Naive B cell (primary cell): ENCODE data around the gene PXMP4. TPM values are rescaled to one million over a fixed set of nuclear protein-coding genes. Genes with fewer than 3 reads are reported as not detected.
"Not testable (repeated sequence)": the region's sequence is repeated elsewhere in the genome, so short reads cannot be mapped to it uniquely, and the experiment has no call there.

Experiments used
- ATAC-seq, 2 donors: fragments of 150-1000 bp; cut with Tn5 transposase; 2 replicates each; pipeline ENCODE4 v1.10.0; 2021; ENCODE audit warnings: low read depth in 2 of 2, mild to moderate bottlenecking in 2 of 2, moderate library complexity in 2 of 2
- DNase-seq: peaks from one replicate; pipeline ENCODE4 v3.0.0; 2022
- H3K27ac Mint-ChIP-seq, 6 donors: one replicate each; pipeline ENCODE4 v1.8.0; 2020 to 2022; ENCODE audit warnings: mild to moderate bottlenecking in 6 of 6, mixed read lengths in 6 of 6, moderate library complexity in 5 of 6, inconsistent platforms in 2 of 6
- H3K27me3 Mint-ChIP-seq, 3 donors: one replicate each; pipeline ENCODE4 v1.8.0; 2021 to 2022; ENCODE audit warnings: mixed read lengths in 3 of 3, mild to moderate bottlenecking in 1 of 3
- H3K36me3 Mint-ChIP-seq, 2 donors: one replicate each; pipeline ENCODE4 v1.8.0; 2020 to 2022; ENCODE audit warnings: mixed read lengths in 2 of 2, inconsistent platforms in 1 of 2, mild to moderate bottlenecking in 1 of 2
- H3K4me1 Mint-ChIP-seq, 3 donors: one replicate each; pipeline ENCODE4 v1.8.0; 2020 to 2022; ENCODE audit warnings: mixed read lengths in 3 of 3, inconsistent platforms in 1 of 3, mild to moderate bottlenecking in 1 of 3, moderate library complexity in 1 of 3
- H3K4me3 Mint-ChIP-seq, 8 donors: one replicate each; pipeline ENCODE4 v1.8.0; 2020 to 2022; ENCODE audit warnings: mild to moderate bottlenecking in 8 of 8, mixed read lengths in 8 of 8, moderate library complexity in 8 of 8, inconsistent platforms in 2 of 8
- H3K9me3 Mint-ChIP-seq, 7 donors: one replicate each; pipeline ENCODE4 v1.8.0; 2020 to 2022; ENCODE audit warnings: mixed read lengths in 7 of 7, mild to moderate bottlenecking in 5 of 7, inconsistent platforms in 2 of 7, moderate library complexity in 1 of 7
- polyA plus RNA-seq, 6 donors: library from polyadenylated mRNA; unstranded; fragments of 300-500 nt; fragmentation: Illumina TruSeq; gene quantifications; one replicate each; pipeline ENCODE4 v1.2.3, GENCODE V29; 2021; ENCODE audit warnings: low read depth in 6 of 6

PXMP4 gene
- 10 to 100 TPM in 1 of 6 donors, 1 to 10 TPM in 4, not detected in 1; 7.0 to 10.6 (median 8.2) TPM for polyA plus RNA-seq

DNA sequence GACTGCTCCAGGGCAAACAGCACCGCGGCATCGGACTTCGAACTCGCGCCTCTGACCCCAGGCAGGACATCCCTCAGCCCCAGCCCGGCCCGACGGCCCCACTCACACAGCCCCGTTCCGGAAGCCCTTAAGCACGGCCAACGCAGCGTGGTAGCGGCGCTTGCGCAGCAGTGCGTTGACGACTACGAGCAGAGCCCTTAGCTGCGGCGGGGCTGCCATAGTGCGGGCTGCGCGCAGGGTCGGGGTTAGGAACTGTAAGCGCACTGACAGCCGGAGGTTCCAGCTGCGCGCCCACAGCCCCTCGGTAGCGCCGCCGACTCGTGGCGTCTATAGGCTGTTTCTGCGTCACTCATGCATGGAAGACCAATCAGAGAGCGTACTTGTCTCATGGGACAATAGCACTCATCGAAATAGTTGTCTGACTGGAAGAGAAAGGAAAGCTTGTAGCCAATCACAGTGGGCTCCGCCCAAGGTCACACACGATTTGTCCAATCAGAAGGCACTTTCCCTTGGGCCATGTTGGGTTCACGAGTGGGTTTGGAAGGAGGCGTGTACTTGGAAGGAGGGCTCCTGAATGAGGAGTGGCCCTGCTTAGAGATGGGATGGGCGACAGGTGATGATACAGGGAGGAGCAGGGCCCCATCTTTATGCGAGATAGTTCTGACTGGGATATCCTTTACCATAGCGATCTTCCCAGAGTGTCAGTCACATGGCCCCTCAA is at the start of gene PXMP4:
Gene PXMP4 (minus strand): TSS at position 322 of the 721 bp plus-strand sequence. CDS start 103 bp downstream, at position 219.
- peaks cover 19 to 25% (median 23%) of the 10 kb centered on the region in 3 donors for H3K4me1 Mint-ChIP-seq

DNA sequence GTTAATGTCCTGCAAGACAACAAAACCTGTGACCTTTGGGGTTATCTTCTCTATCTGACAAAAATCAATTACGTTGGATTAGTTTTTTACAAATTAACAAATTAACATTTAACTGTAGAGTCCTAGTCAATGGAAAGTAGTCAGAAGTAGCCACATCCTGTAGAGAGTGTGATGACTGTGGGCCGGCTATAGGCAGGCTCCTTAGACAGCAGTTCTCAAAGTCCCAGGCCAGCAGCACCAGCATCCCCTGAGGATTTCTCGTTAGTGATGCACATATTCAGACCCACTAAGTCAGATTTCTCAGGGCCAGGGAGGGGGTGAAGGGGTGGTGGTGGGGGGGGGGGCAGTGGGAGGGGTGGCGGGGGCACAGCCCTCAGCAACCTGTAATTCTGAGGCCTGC is 48.9 kb upstream of the PXMP4 start:
- Mint-ChIP-seq H3K4me1 (peaks cover 11 to 20% (median 13%) of the 10 kb centered on the region in 3 donors), H3K36me3 (peaks cover 0 to 7% of the 10 kb centered on the region in 2 donors), H3K27me3 (no peaks in the 10 kb centered on the region), H3K4me3 (no peak overlapping the region), H3K27ac (peak overlapping the region in 1 of 6 donors; percentile 60), H3K9me3 (no peaks in the 10 kb centered on the region)
- DNase-seq (no peak), ATAC-seq (no peak)

More for the DNA sequence above, at the start of gene PXMP4:
- H3K27ac Mint-ChIP-seq = peak within 1 kb of the TSS; percentile 75 to 98 (median 92)
- peaks cover 0 to 6% of the 10 kb centered on the region in 2 donors for H3K36me3 Mint-ChIP-seq
- peak; percentile 96 for ATAC-seq
- peaks cover 0 to 4% (median 0%) of the 10 kb centered on the region in 7 donors for H3K9me3 Mint-ChIP-seq
- DNase-seq = peak; percentile 85
- no peaks in the 10 kb centered on the region for H3K27me3 Mint-ChIP-seq
- peak within 1 kb of the TSS; percentile 77 to 99 (median 94) for H3K4me3 Mint-ChIP-seq

DNA sequence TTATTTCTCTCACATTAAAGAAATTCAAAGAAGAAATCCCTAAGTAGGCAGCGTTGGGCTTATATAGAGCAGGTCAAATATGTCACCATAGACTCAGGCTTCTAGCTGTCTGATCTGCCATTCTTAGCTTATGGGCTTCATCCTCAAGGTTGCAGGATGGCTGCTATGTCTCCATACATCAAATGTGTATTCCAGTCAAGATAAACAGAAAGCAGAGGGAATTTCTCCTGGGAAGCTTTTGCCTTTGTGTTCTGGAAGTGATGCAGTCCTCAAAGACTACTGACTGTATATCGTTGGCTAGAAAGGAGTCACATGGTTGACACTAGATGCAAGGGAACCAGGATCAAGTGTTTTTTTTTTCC is 47.6 kb upstream of the PXMP4 start:
- no peak for ATAC-seq
- H3K9me3 Mint-ChIP-seq = no peaks in the 10 kb centered on the region
- no peak overlapping the region for H3K4me3 Mint-ChIP-seq
- peaks cover 2 to 7% (median 6%) of the 10 kb centered on the region in 3 donors for H3K4me1 Mint-ChIP-seq
- peaks cover 0 to 7% of the 10 kb centered on the region in 2 donors for H3K36me3 Mint-ChIP-seq
- H3K27ac Mint-ChIP-seq = no peak overlapping the region
- no peak for DNase-seq
- H3K27me3 Mint-ChIP-seq = no peaks in the 10 kb centered on the region

- Mint-ChIP-seq H3K27ac (no peak overlapping the region), H3K9me3 (no peaks in the 10 kb centered on the region), H3K4me3 (no peak overlapping the region), H3K36me3 (peaks cover 0 to under 1% of the 10 kb centered on the region in 2 donors), H3K27me3 (no peaks in the 10 kb centered on the region), H3K4me1 (no peaks in the 10 kb centered on the region)
- DNase-seq (no peak), ATAC-seq (no peak)
These were observed 46.6 kb upstream of the PXMP4 start for GRCh38 chr20:33766686-33767085.

DNA sequence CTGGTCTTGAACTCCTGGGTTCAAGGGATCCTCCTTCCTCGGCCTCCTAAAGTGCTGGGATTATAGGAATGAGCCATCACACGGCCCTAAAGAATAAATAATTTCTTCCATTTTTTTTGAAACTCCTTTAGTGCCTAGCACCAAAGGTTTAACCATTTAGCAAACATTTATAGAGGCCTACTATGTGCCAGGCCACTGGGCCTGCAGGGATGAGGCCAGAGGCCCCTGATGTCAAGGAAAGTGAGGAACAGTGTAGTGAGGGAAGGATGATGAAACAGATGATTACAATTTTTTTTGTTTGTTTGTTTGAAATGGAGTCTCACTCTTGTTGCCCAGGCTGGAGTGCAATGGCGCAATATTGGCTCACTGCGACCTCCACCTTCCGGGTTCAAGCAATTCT is 45.5 kb upstream of the PXMP4 start:
- no peaks in the 10 kb centered on the region for H3K4me1 Mint-ChIP-seq
- H3K4me3 Mint-ChIP-seq = no peak overlapping the region
- DNase-seq (no peak), ATAC-seq (no peak)
- no peaks in the 10 kb centered on the region for H3K9me3 Mint-ChIP-seq
- no peaks in the 10 kb centered on the region for H3K36me3 Mint-ChIP-seq
- peak overlapping the region in 1 of 6 donors; percentile 32 for H3K27ac Mint-ChIP-seq
- no peaks in the 10 kb centered on the region for H3K27me3 Mint-ChIP-seq

- no peaks in the 10 kb centered on the region for H3K9me3 Mint-ChIP-seq
- no peak overlapping the region for H3K27ac Mint-ChIP-seq
These were observed 45.0 kb upstream of the PXMP4 start for GRCh38 chr20:33765099-33765498.

DNA sequence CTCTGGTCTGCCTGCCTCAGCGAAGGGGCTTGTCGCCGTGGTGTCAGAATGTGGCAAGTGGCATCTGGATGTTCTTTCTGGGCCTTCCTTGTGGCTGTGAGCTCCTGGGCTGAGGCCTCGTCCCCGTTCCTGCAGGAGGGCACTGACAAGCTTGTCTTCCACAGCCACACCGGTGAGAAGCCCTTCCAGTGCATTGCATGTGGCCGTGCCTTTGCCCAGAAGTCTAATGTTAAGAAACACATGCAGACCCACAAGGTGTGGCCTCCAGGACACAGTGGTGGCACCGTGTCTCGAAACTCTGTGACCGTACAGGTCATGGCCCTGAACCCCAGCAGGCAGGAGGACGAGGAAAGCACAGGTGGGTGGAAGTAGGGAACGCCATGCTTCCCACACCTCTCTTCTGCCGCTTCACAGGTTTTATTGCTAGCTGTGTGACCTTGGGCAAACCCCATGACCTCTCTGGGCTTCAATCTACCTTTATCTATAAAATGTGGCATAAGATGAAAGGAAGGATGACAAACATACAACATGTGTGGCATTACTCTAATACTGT is 41.7 kb upstream of the PXMP4 start:
- no peak overlapping the region for H3K27ac Mint-ChIP-seq
- no peak overlapping the region for H3K4me3 Mint-ChIP-seq
- DNase-seq (no peak), ATAC-seq (no peak)
- peaks cover 0 to 3% (median under 1%) of the 10 kb centered on the region in 3 donors for H3K4me1 Mint-ChIP-seq
- H3K9me3 Mint-ChIP-seq = peaks cover 0 to 6% (median 3%) of the 10 kb centered on the region in 7 donors
- H3K36me3 Mint-ChIP-seq = peaks cover 14 to 16% of the 10 kb centered on the region in 2 donors
- H3K27me3 Mint-ChIP-seq = no peaks in the 10 kb centered on the region

More at GRCh38 chr20:33765099-33765498, 45.0 kb upstream of the PXMP4 start:
- DNase-seq (no peak), ATAC-seq (no peak)
- H3K4me1 Mint-ChIP-seq = no peaks in the 10 kb centered on the region
- H3K4me3 Mint-ChIP-seq = no peak overlapping the region
- H3K36me3 Mint-ChIP-seq = no peaks in the 10 kb centered on the region
- no peaks in the 10 kb centered on the region for H3K27me3 Mint-ChIP-seq

- Mint-ChIP-seq H3K4me1 (peaks cover 4 to 21% (median 14%) of the 10 kb centered on the region in 3 donors), H3K36me3 (peaks cover 14 to 20% of the 10 kb centered on the region in 2 donors), H3K27ac (no peak overlapping the region), H3K4me3 (peak overlapping the region in 1 of 8 donors; percentile 33), H3K27me3 (no peaks in the 10 kb centered on the region), H3K9me3 (peaks cover 0 to 6% (median 3%) of the 10 kb centered on the region in 7 donors)
- no peak for DNase-seq
- no peak for ATAC-seq
These were observed 37.3 kb upstream of the PXMP4 start for GRCh38 chr20:33757458-33757857.

- Mint-ChIP-seq H3K27me3 (no peaks in the 10 kb centered on the region), H3K4me1 (peaks cover 4 to 21% (median 14%) of the 10 kb centered on the region in 3 donors), H3K36me3 (peaks cover 14 to 20% of the 10 kb centered on the region in 2 donors), H3K9me3 (peaks cover 0 to 6% (median 3%) of the 10 kb centered on the region in 7 donors), H3K27ac (no peak overlapping the region), H3K4me3 (peak overlapping the region in 1 of 8 donors; percentile 33)
- DNase-seq (no peak), ATAC-seq (no peak)
These were observed 36.9 kb upstream of the PXMP4 start for GRCh38 chr20:33757046-33757445.

GRCh38 chr20:33755936-33756490 is 35.9 kb upstream of the PXMP4 start:
- Mint-ChIP-seq H3K36me3 (peaks cover 14 to 20% of the 10 kb centered on the region in 2 donors), H3K27ac (peak overlapping the region; percentile 61 to 92 (median 82)), H3K4me1 (peaks cover 4 to 21% (median 14%) of the 10 kb centered on the region in 3 donors), H3K4me3 (peak overlapping the region in 5 of 8 donors; percentile 16 to 68 (median 55))
- H3K27me3 Mint-ChIP-seq, H3K9me3 Mint-ChIP-seq: not testable (repeated sequence)
- DNase-seq (peak; percentile 19), ATAC-seq (peak; percentile 98 to 99)

GRCh38 chr20:33753763-33754162 is 33.7 kb upstream of the PXMP4 start:
- peaks cover 0 to 6% (median 3%) of the 10 kb centered on the region in 7 donors for H3K9me3 Mint-ChIP-seq
- no peak for ATAC-seq

DNA sequence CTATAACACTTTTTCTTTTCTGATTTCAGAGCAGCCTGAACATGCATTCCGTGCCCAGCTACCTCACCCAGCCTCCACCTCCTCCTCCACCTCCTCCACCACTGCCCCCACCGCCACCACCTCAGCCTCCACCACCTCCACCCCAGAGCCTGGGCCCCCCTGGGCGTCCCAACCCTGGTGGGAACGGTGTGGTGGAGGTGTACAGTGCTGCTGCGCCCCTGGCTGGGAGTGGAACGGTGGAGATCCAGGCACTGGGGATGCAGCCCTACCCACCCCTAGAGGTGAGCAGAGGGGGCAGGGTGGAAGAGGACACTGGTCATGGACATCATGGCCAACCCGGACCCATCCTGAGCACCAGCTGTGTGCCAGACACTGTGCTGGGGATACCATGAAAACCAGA is 33.0 kb upstream of the PXMP4 start:
- DNase-seq = no peak
- Mint-ChIP-seq H3K36me3 (peaks cover 14 to 17% of the 10 kb centered on the region in 2 donors), H3K27me3 (no peaks in the 10 kb centered on the region), H3K4me3 (no peak overlapping the region), H3K9me3 (peaks cover 0 to 6% (median 3%) of the 10 kb centered on the region in 7 donors), H3K4me1 (peaks cover 4 to 21% (median 14%) of the 10 kb centered on the region in 3 donors), H3K27ac (no peak overlapping the region)
- ATAC-seq = no peak

More at GRCh38 chr20:33753763-33754162, 33.7 kb upstream of the PXMP4 start:
- Mint-ChIP-seq H3K4me1 (peaks cover 4 to 21% (median 14%) of the 10 kb centered on the region in 3 donors), H3K27ac (peak overlapping the region in 1 of 6 donors; percentile 39), H3K4me3 (no peak overlapping the region), H3K27me3 (no peaks in the 10 kb centered on the region), H3K36me3 (peaks cover 17 to 20% of the 10 kb centered on the region in 2 donors)
- no peak for DNase-seq

DNA sequence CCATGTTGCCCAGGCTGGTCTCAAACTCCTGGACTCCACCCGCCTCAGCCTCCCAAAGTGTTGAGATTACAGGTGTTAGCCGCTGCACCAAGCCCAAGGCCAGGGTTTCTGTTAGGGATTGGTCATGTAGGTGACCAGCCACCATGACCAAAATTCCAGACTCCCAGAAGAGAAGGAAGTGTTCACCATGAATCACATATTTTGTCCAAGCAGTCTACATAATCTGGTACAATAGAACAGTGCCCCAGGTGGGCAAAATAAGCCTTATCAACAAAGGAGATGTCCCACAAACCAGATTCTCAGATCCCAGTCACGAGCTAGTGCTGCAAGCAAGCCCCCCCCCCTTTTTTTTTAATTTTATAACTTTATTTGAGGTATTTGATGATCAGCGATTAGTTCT is 31.7 kb upstream of the PXMP4 start:
- H3K9me3 Mint-ChIP-seq = peaks cover 0 to 2% (median 0%) of the 10 kb centered on the region in 7 donors
- H3K27me3 Mint-ChIP-seq = no peaks in the 10 kb centered on the region
- peaks cover 4 to 19% (median 14%) of the 10 kb centered on the region in 3 donors for H3K4me1 Mint-ChIP-seq
- peak overlapping the region in 1 of 6 donors; percentile 27 for H3K27ac Mint-ChIP-seq
- ATAC-seq (no peak), DNase-seq (no peak)
- no peak overlapping the region for H3K4me3 Mint-ChIP-seq
- H3K36me3 Mint-ChIP-seq = peaks cover 4 to 10% of the 10 kb centered on the region in 2 donors
